Subcutaneous abdominal adipose tissue (tissue), 5 donors: ENCODE results near the gene PSMD14.

Experiments
- H3K27ac ChIP-seq: one replicate; pipeline ENCODE4 v1.7.0; 2013; ENCODE audit warnings: low read depth, mild to moderate bottlenecking, inconsistent platforms, low read length, moderate library complexity
- H3K27me3 ChIP-seq, 5 donors: one replicate each; pipeline ENCODE4 v1.7.0; 2013; ENCODE audit warnings: low read length in 5 of 5, inconsistent platforms in 1 of 5; ENCODE audit not compliant: control insufficient read depth in 5 of 5, insufficient read depth in 4 of 5
- H3K36me3 ChIP-seq, 5 donors: one replicate each; pipeline ENCODE4 v1.7.0; 2013; ENCODE audit warnings: low read length in 5 of 5; ENCODE audit not compliant: control insufficient read depth in 5 of 5, insufficient read depth in 5 of 5
- H3K4me1 ChIP-seq, 5 donors: one replicate each; pipeline ENCODE4 v1.7.0; 2013; ENCODE audit warnings: low read length in 5 of 5, mild to moderate bottlenecking in 3 of 5, moderate library complexity in 1 of 5; ENCODE audit not compliant: control insufficient read depth in 5 of 5, insufficient read depth in 5 of 5
- H3K4me3 ChIP-seq, 5 donors: one replicate each; pipeline ENCODE4 v1.7.0; 2013; ENCODE audit warnings: low read length in 5 of 5, low read depth in 1 of 5
- H3K9ac ChIP-seq, 5 donors: one replicate each; pipeline ENCODE4 v1.7.0; 2013; ENCODE audit warnings: low read length in 5 of 5, mild to moderate bottlenecking in 4 of 5, moderate library complexity in 3 of 5
- H3K9me3 ChIP-seq, 5 donors: one replicate each; pipeline ENCODE4 v1.7.0; 2013; ENCODE audit warnings: low read length in 5 of 5; ENCODE audit not compliant: control insufficient read depth in 5 of 5
- donor health status: healthy.
- donor health status: healthy.
- donor health status: healthy.
- donor health status: healthy.
- donor health status: healthy.

Gene PSMD14

GRCh38 chr2:161432107-161432506, 123.9 kb downstream of the PSMD14 start:
- Histone ChIP-seq H3K9ac (no peak overlapping the region), H3K9me3 (peaks cover 0 to 6% (median 3%) of the 10 kb centered on the region in 5 donors), H3K4me3 (no peak overlapping the region), H3K4me1 (peaks cover 0 to 10% (median 8%) of the 10 kb centered on the region in 5 donors), H3K36me3 (no peaks in the 10 kb centered on the region), H3K27ac (no peak overlapping the region), H3K27me3 (peaks cover 10 to 17% (median 15%) of the 10 kb centered on the region in 5 donors)

- no peak overlapping the region for H3K9ac ChIP-seq
- H3K4me1 ChIP-seq = no peaks in the 10 kb centered on the region
- no peaks in the 10 kb centered on the region for H3K36me3 ChIP-seq
- H3K4me3 ChIP-seq = no peak overlapping the region
- peaks cover 0 to 6% (median 3%) of the 10 kb centered on the region in 5 donors for H3K9me3 ChIP-seq
- H3K27ac ChIP-seq = no peak overlapping the region
- peaks cover 0 to 2% (median 0%) of the 10 kb centered on the region in 5 donors for H3K27me3 ChIP-seq
Measured at GRCh38 chr2:161434118-161434517, 125.9 kb downstream of the PSMD14 start.

- H3K27me3 ChIP-seq = peaks cover 0 to 2% (median 0%) of the 10 kb centered on the region in 5 donors
- no peaks in the 10 kb centered on the region for H3K36me3 ChIP-seq
- H3K9ac ChIP-seq = no peak overlapping the region
- no peak overlapping the region for H3K4me3 ChIP-seq
- H3K9me3 ChIP-seq = peaks cover 0 to 6% (median 3%) of the 10 kb centered on the region in 5 donors
- H3K4me1 ChIP-seq = no peaks in the 10 kb centered on the region
- no peak overlapping the region for H3K27ac ChIP-seq
Measured at GRCh38 chr2:161436411-161436810, 128.2 kb downstream of the PSMD14 start.

- no peak overlapping the region for H3K9ac ChIP-seq
- H3K9me3 ChIP-seq = peaks cover 0 to 6% (median 3%) of the 10 kb centered on the region in 5 donors
- H3K4me1 ChIP-seq = no peaks in the 10 kb centered on the region
- H3K27me3 ChIP-seq = peaks cover 0 to 2% (median 0%) of the 10 kb centered on the region in 5 donors
- H3K27ac ChIP-seq = no peak overlapping the region
- H3K4me3 ChIP-seq = no peak overlapping the region
- H3K36me3 ChIP-seq = no peaks in the 10 kb centered on the region
Measured at GRCh38 chr2:161438598-161438997, 130.4 kb downstream of the PSMD14 start.

GRCh38 chr2:161445097-161445496, 136.9 kb downstream of the PSMD14 start:
- Histone ChIP-seq H3K4me3 (no peak overlapping the region), H3K27ac (no peak overlapping the region), H3K4me1 (no peaks in the 10 kb centered on the region), H3K36me3 (no peaks in the 10 kb centered on the region), H3K9ac (no peak overlapping the region), H3K9me3 (no peaks in the 10 kb centered on the region), H3K27me3 (no peaks in the 10 kb centered on the region)

- H3K36me3 ChIP-seq = no peaks in the 10 kb centered on the region
- no peak overlapping the region for H3K9ac ChIP-seq
- no peak overlapping the region for H3K27ac ChIP-seq
- no peaks in the 10 kb centered on the region for H3K27me3 ChIP-seq
- H3K4me1 ChIP-seq = no peaks in the 10 kb centered on the region
- no peaks in the 10 kb centered on the region for H3K9me3 ChIP-seq
- H3K4me3 ChIP-seq = no peak overlapping the region
Measured at GRCh38 chr2:161448431-161448830, 140.2 kb downstream of the PSMD14 start.
